Measurements from ENCODE around the gene CAPRIN1.

CAPRIN1 gene

DNA sequence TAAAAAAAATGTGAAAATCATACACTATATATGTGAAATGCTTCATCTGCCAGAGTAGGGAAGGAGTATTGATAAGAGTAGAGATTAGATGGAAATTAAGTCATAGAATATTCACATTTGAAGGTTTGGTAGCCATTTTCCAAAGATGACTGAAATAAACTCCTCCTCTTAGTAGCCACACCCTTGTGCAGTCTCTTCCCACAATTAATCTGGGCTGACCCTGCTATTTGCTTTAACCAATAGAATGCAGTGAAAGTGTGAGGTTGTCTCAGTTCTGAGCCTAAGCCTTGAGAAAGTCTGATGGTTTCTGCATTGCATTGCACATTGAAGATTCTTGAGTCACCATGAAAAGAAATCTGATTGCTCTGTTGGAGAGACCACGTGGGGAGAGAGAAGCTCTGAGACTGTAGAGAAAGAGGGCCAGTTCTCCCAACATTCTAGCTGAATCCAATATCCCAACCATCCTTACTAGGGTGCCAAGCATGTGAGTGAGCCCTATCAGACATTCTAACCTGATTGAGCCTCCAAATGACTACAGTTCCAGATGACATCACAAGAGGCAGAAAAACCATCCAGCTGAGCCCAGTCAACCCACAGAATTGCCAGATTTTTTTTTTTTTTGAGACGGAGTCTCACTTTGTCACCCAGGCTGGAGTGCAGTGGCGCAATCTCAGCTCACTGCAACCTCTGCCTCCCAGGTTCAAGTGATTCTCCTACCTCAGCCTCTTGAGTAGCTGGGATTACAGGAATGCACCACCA, 29.4 kb upstream of the CAPRIN1 start:
- Histone ChIP-seq H3K9ac (ENCODE audit: low read depth, low read length, poor library complexity, severe bottlenecking) (no peak overlapping the region), H4K20me1 (ENCODE audit: insufficient read depth, low read length, poor library complexity, severe bottlenecking) (no peaks in the 10 kb centered on the region), H2AFZ (ENCODE audit: low read length) (no peak overlapping the region), H3K4me3 (ENCODE audit: low read length, poor library complexity, severe bottlenecking) (no peak overlapping the region), H3F3A (ENCODE audit: low read depth) (no peaks in the 10 kb centered on the region), H3K36me3 (ENCODE audit: insufficient read depth, low read length) (no peaks in the 10 kb centered on the region), H3K9me2 (replicated peaks; ENCODE audit: low read depth, low read length) (no peaks in the 10 kb centered on the region), H3K9me3 (ENCODE audit: insufficient read depth, low read depth, low read length) (no peaks in the 10 kb centered on the region), H3K4me1 (ENCODE audit: insufficient read depth, low read length, poor library complexity, severe bottlenecking) (no peaks in the 10 kb centered on the region), H3K4me2 (ENCODE audit: low read depth, low read length, poor library complexity, severe bottlenecking) (no peak overlapping the region), H3K27me3 (ENCODE audit: insufficient read depth, low read length, poor library complexity, severe bottlenecking) (no peaks in the 10 kb centered on the region), H3K79me2 (ENCODE audit: insufficient read depth, low read length) (no peaks in the 10 kb centered on the region)
- no peak for TF ChIP-seq EZH2phosphoT487 (IDR thresholded peaks at IDR 0.05; ENCODE audit: borderline replicate concordance)

- Histone ChIP-seq H4K20me1 (ENCODE audit: insufficient read depth, low read length, poor library complexity, severe bottlenecking) (no peaks in the 10 kb centered on the region), H3K4me1 (ENCODE audit: insufficient read depth, low read length, poor library complexity, severe bottlenecking) (no peaks in the 10 kb centered on the region), H3K9ac (ENCODE audit: low read depth, low read length, poor library complexity, severe bottlenecking) (no peak overlapping the region), H3K27me3 (ENCODE audit: insufficient read depth, low read length, poor library complexity, severe bottlenecking) (no peaks in the 10 kb centered on the region), H2AFZ (ENCODE audit: low read length) (no peak overlapping the region), H3K79me2 (ENCODE audit: insufficient read depth, low read length) (no peaks in the 10 kb centered on the region), H3K4me3 (ENCODE audit: low read length, poor library complexity, severe bottlenecking) (no peak overlapping the region), H3K9me2 (replicated peaks; ENCODE audit: low read depth, low read length) (no peaks in the 10 kb centered on the region), H3K9me3 (ENCODE audit: insufficient read depth, low read depth, low read length) (no peaks in the 10 kb centered on the region), H3K36me3 (ENCODE audit: insufficient read depth, low read length) (no peaks in the 10 kb centered on the region), H3F3A (ENCODE audit: low read depth) (no peaks in the 10 kb centered on the region), H3K4me2 (ENCODE audit: low read depth, low read length, poor library complexity, severe bottlenecking) (no peak overlapping the region)
- TF ChIP-seq EZH2phosphoT487 (IDR thresholded peaks at IDR 0.05; ENCODE audit: borderline replicate concordance) (no peak), CTCF (conservative IDR thresholded peaks at IDR 0.05; ENCODE audit: low read length) (no peak)
Measured at GRCh38 chr11:34026432-34026831, 25.1 kb upstream of the CAPRIN1 start.

GRCh38 chr11:34027516-34028408, 23.8 kb upstream of the CAPRIN1 start:
- Histone ChIP-seq H4K20me1 (ENCODE audit: insufficient read depth, low read length, poor library complexity, severe bottlenecking) (no peaks in the 10 kb centered on the region), H3K4me2 (ENCODE audit: low read depth, low read length, poor library complexity, severe bottlenecking) (no peak overlapping the region), H3K9me2 (replicated peaks; ENCODE audit: low read depth, low read length) (no peaks in the 10 kb centered on the region), H3K27me3 (ENCODE audit: insufficient read depth, low read length, poor library complexity, severe bottlenecking) (no peaks in the 10 kb centered on the region), H3K36me3 (ENCODE audit: insufficient read depth, low read length) (no peaks in the 10 kb centered on the region), H3K4me3 (ENCODE audit: low read length, poor library complexity, severe bottlenecking) (no peak overlapping the region), H2AFZ (ENCODE audit: low read length) (no peak overlapping the region), H3K79me2 (ENCODE audit: insufficient read depth, low read length) (no peaks in the 10 kb centered on the region), H3K4me1 (ENCODE audit: insufficient read depth, low read length, poor library complexity, severe bottlenecking) (no peaks in the 10 kb centered on the region), H3K9me3 (ENCODE audit: insufficient read depth, low read depth, low read length) (no peaks in the 10 kb centered on the region), H3F3A (ENCODE audit: low read depth) (no peaks in the 10 kb centered on the region), H3K9ac (ENCODE audit: low read depth, low read length, poor library complexity, severe bottlenecking) (no peak overlapping the region)
- TF ChIP-seq CTCF (conservative IDR thresholded peaks at IDR 0.05; ENCODE audit: low read length) (no peak), EZH2phosphoT487 (IDR thresholded peaks at IDR 0.05; ENCODE audit: borderline replicate concordance) (no peak)
